GM18907 (cell line): ENCODE data around the gene TTC16.

Source experiments
- ATAC-seq: cut with Tn5 transposase; IDR thresholded peaks from one replicate; pipeline ENCODE4 v1.9.1; 2021; ENCODE audit warnings: mild to moderate bottlenecking, moderate library complexity; ENCODE audit not compliant: unreplicated experiment

TTC16 gene

DNA sequence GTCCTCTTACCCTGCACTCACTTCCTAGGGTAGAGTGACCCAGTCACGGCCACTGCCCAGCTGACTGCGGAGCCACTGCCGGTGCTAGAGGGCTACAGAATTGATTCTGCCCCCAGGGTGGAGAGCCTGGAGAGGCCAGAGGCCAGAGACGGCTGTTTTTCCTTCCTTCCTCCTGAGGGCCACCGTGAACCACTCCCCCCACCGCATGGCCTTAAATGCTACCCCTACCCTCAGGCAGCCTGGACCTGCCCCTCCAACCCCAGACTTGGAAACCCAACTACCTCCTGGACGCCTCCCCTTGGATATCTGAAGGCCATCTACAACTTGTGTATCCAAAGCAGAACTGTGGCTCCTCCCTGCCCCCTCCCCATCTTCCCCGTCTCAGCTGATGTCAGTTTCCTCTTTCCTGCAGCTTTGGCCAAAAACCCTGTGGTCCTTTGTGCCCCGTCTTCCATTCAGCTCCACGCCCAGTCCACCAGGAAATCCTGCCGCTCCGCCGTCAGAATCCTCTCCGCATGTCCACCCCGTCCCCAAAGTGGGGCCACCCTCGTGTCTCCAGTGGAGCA is 46.3 kb downstream of the TTC16 start:
- ATAC-seq: no peak

DNA sequence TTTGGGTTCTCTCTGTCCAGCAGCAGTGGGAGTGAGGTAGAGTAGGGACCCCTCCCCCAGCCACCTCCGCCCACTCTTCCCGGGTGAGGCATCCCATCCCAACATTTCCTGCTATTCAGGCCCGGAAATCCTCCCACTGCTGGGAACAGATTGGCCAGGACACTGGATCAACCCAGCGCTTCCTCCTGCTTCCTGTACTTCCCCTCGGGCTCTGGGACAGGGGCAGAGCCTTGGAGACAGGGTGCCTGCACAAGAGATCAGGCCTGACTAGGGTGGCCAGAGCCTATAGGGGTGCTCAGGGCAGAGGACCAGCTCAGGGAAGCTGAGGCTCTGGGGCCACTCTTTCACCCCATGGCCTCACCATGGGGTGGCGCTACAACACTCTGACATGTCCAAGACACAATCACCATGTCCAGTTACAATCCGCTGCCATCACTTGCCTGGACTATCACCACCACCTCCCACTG is 48.1 kb downstream of the TTC16 start:
- ATAC-seq: no peak

DNA sequence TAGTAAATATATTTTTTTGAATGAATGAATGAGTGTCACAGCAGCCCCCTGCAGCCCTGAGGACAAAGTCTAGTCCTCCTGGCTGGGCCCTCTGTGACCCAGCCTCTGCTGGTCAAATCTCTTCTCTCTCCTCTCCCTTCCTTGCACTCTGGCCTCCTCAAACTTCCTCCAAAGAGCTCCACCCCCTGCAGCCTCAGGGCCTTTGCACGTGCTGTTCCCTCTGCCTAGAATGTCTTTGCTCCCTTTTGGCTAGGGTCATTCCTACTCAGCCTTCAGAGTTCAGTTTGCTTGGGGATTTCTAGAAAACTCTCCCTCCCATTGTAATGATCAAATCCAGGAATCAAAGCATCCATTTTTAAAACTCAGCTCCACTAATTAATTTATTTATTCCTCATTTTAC is 49.5 kb downstream of the TTC16 start:
- ATAC-seq: no peak

DNA sequence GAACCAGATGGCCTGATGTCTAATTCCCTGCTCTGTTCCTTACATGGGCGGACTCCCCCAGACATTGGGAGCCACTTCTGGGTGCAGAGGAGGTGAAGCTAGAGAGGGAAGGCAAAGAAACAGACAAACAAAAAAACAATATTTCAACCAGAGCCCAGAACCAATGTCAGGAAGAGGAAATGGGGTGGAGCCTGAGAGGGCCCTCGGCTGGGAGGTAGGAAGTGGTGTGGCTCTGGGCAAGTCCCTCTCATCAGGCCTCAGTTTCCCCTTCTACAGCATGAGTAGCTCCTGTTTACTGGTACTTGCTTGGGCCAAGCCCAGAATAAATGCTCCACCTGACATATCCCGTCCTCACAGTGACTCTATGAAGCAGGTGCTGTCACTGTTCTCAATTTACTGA is 51.5 kb downstream of the TTC16 start:
- ATAC-seq: no peak

DNA sequence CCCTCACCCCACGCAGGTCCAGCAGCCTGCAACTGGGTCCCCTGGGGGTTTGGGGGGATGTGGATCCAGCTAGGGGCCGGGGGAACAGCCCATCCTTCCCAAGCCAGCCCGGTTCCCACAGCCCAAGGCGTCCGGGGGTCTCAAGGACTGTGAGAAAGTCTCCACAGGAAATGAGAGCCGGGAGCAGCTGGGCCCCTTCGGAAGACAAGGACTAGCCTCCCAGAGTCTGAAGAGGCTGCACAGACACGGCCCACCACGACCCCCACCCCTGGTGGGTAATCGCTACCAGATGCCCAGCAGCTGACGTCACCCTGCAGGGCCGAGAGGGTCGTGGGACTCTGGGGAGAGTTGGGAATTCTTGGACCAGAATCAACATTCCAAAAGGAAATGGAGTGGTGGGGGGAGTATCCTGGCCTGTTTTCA is 52.0 kb downstream of the TTC16 start:
- ATAC-seq: no peak

DNA sequence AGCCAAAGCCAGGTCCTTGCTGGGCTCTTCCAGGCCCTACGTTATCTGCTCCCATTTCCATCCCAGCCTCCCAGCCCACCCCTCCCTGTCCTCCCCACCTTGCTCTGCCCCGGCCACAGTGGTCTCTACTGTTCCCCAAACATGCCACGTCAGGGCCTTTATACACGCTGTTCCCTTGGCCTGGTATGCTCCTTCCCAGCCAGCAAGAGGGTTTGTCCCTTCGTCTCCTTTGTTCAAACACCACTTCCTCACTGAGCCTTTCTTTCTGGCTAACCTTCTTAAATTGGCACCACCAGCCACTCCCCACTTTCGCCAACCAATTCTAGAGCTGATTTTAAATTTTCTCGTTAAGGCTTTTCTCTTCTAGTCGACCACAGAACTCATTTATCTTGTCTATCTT is 52.8 kb downstream of the TTC16 start:
- ATAC-seq: no peak

DNA sequence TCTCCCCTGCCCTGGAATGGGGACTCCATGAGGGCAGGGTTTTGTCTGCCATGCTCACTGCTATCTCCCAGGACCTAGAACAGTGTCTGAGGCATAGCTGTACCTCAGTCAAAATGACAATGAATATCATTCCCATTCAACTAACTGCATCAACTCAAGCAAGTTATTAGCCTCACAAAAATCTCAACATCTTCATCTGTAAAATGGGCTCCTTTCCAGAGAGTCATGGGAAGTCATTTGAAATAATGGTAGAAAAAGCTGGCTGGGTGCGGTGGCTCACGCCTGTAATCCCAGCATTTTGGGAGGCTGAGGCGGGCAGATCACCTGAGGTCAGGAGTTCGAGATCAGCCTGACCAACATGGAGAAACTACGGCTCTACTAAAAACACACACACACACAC is 53.2 kb downstream of the TTC16 start:
- ATAC-seq: no peak

DNA sequence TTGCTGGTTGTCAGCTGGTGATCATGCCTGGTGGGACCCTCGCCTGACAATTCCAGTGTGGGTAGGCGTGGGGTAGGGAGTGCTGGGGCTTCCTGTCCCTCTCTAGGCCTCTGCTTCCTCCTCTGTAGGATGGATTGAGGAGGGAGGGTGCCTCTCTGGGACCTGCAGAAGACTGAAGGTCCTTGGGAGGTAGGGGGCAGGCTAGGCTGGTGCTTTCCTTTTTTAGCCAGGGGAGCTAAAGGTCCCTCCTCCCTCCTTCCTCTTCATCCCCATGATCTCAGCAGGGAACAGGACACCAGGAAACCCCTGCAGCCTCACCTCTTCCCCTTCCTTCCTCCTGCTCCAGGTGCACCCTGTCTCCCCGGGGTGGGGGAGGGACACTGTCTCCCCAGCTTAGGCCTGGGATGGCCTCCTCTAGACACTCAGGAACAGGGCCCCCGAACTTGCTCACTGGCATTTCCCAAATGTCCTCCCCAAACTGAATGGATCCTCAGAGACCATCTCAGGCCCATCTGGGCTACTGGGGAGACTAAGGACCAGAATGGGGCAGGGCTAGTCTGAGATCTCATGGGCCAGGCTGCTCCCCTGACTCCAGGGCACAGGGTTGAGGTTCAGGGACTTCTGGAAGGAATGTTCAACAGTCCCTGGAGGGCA is 54.2 kb downstream of the TTC16 start:
- no peak for ATAC-seq

DNA sequence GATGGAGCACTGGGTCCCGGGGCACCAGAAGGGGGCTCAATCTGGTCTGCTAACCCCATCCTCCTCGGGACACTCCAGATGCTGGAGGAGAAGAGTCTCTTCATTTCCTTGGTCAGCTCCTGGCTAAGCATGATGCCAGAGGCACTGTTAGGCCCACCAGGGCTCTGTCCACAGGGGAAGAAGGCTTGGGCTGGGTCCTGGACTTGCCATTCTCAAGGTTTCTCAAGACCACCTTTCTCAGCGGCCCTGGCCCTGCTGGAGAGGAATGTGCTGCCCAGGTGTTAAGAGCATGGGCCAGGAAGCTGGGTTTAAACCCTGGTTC is 54.7 kb downstream of the TTC16 start:
- no peak for ATAC-seq

DNA sequence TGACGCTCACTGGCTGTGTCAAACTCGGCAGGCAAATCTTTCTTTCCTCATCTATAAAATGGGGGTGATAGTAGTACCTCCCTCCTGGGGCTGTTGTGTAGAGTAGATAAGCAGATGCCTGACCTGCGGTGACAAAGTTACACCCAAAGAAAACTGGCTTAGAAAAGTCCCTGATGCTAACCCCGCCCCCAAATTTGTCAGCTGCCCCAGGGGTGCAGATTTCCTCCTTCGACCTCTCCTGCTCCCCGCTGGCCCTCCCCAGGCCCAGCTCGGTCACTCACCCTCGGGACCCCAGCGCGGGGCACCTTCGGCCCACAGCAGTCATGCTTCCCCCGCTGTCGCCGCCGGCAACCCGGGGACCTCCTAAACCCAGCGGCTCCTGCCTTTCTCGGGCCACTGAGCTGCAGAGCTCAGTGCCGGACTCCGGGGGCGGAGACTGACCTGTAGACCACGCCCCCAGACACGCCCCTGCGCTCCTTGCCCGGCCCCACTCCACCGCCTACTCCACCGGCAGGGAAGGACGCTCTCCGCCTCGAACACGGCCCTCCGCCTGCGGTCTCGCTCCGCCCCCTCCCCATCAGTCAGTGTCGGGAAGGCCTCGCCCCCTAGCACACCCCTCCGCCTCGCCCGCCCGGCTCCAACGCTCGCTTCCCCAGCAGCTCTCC is 55.2 kb downstream of the TTC16 start:
- peak; percentile 83 for ATAC-seq

DNA sequence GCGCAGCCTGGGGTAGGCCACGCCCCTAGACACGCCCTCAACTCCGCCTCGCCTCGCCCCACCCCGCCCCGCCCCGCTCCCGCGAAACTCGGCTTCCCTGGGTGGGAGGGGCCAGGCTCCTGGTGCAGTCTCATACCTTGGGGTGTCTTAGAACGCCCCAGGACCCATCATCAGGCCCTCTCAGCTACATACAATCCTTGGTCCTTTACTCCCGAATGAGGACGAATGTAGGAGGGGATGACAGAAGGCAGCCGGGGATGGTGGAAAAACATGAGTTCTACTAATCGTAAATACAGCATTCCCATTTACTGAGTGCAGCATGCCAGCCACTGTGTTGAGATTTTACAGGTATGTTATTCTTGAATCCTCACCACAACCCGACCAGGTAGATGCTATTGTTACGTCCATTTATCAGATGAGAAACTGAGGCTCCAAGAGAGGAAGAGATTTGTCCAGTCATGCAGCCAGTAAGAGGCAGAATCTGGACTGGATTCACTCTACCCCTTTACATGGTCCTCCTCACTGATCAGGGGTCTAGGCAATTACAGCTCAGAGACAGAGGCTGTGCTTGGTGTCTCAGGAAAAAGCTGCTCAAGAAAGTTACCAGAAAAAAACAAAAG is 55.8 kb downstream of the TTC16 start:
- no peak for ATAC-seq

DNA sequence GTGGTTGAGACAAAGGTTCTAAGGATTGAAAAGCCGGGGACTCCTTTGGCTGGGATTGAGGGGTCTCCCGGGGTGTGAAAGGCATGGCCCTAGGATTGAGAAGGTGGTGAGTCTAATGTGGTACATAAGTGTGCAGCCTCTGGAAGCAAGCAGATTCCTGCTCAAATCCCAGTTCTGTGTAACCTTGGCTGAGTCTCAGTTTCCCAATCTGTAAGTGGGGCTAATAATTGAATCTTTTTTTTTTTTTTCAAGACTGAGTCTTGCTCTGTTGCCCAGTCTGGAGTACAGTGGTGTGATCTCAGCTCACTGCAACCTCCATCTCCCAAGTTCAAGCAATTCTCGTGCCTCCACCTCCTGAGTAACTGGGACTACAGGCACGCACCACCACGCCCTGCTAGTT is 56.7 kb downstream of the TTC16 start:
- no peak for ATAC-seq

DNA sequence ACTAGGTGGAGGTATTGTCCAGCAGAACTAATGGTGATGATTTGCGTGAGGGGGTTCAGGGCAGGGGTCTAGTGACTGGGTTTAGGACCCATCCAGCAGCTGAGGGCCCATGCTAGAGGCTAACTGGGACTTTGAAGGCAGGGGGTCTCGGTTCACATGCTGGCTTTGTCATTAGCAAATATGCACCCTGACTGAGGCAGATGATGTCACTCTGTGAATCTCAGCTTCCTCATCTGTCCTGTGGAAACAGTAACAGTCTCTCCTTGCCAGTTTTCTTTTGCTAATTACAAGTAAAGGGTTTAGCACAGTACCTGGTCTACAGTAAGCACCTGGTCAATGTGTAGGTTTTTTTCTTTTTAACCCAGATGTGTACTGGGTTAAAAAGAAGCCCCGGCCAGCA is 57.4 kb downstream of the TTC16 start:
- no peak for ATAC-seq

DNA sequence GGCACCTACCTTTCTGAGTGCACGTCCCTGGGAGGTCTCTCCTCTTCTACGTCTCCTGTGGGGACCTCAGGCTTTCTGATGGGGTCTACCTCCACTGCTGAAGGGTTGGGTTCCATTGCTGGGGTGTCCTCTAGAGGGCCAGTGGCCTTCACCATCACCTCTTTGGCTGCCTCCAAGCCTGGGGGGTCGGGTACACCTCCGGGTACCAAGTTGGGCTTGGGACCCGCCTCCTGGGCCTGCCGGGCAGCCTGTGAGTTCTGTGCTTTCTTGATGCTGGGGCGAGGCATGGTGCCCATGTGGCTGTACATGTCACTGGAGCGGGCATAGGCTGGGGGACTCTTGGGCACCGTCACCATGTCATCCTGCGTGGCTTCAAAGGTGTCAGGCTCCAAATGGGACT is 58.1 kb downstream of the TTC16 start:
- no peak for ATAC-seq

DNA sequence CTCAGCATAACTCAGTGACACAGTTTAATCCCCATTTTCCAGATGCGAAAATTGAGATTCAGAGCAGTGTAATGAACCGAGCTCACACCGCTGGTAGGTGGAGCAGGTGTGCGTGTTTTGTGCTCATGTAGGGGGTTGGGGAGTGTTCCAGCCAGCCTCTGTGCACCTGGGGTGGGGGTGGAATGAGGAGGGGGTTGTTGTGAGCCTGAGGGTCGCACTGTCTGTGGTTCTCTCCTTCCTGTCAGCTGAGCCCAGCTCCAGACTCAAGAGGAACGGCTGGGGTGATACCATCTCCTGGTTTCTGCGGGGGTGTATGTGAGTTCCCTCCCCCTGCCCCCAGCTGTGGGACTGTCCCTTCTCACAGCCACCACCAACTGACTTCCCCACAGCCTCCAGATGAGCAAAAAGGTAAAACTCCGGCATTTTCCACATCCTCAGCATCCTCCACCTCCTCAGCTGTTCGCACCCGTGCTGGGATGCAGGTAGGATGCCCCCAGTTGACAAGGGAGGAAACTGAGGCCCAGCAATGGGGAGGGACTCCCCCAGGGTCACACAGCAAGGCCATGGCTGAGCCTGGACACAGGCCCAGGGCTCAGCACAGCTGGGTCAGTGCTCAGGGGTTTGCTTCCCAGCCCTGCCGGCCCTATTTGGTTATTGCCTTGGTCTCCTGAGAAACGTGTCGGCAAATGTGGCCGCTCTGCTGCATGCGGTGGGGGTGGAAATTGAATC is 60.5 kb downstream of the TTC16 start:
- ATAC-seq: peak; percentile 34

DNA sequence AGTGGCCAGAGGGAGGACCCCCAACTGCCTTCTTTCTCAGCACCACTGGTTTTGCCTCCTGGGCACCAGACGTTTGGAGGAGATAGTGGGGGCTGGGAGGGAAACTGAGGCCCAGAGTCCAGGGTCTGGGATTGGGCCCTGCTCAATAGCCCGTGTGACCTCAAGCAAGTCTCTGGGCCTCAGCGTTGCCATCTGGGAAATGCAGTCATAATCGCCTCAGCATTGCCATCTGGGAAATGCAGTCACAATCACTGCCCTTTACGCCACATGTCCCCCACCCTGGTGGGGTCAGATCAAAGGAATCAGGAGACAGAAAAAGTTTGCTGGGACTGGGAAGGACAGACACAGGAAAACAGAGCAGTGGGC is 61.0 kb downstream of the TTC16 start:
- ATAC-seq: no peak

DNA sequence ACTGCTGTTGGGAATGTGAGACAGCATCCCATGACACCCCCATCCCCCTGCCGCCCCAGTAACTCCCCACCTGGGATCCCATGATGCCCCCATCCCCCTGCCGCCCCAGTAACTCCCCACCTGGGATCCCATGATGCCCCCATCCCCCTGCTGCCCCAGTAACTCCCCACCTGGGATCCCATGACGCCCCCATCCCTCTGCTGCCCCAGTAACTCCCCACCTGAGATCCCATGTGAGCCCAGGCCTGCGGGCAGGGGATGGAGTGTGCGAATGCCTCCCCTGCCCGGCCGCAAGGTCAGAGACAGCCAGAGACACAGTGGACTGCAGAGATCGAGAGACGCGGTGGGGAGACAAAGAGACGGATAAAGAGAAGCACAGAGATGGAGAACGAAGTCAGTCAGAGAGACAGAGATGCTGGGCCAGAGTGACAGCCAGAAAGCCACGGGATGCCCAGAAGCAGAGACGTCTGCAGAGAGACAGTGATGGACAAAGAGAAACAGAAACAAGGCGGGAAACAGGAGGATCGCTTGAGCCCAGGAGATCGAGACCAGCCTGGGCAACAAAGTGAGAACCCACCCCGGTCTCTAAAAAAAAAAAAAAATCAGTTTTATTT is 61.6 kb downstream of the TTC16 start:
- ATAC-seq: no peak

DNA sequence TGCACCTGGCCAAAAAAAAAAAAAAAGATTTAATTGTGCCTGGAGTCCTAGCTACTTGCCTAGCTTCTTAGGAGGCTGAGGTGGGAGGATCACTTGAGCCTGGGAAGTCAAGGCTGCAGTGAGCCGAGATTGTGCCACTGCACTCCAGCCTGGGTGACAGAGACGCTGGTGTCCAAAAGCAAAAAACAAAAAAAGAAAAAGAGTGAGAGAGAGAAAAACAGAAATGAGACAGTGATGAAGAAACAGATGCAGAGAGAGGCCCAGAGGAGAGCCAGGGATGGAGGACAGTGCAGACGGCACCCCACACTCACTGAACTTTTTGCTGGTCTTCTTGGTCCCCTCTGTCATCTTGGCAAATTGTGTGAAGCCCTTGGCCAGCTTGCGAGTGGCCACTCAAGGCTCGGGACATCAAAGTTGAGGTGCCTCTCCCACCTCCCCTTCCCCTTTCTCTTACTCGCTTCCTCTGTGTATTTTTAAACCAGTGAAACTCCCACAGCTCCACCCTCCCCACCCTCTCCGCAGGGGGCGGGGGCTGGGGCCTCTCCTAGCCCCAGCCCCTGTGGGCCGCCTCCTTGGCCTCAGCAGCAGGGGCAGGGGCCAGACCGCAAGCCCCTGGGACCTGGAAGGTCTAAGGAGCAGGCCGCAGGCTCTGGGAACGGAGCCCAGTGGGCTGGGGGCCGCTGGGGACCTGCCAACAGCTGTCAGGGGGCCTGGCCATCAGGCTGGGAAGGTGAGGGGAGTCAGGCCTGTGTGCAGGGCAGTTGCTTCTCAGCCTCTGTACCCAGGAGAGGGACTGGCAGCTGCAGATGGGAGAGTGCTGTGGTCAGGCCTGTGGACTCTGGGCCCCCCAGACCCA is 62.6 kb downstream of the TTC16 start, which contains the start of gene SH2D3C:
Gene SH2D3C, minus strand, starts transcription at position 387 of the 856 bp plus-strand sequence. Its CDS starts 39 bp downstream, at position 348.
- ATAC-seq: peak; percentile 36

DNA sequence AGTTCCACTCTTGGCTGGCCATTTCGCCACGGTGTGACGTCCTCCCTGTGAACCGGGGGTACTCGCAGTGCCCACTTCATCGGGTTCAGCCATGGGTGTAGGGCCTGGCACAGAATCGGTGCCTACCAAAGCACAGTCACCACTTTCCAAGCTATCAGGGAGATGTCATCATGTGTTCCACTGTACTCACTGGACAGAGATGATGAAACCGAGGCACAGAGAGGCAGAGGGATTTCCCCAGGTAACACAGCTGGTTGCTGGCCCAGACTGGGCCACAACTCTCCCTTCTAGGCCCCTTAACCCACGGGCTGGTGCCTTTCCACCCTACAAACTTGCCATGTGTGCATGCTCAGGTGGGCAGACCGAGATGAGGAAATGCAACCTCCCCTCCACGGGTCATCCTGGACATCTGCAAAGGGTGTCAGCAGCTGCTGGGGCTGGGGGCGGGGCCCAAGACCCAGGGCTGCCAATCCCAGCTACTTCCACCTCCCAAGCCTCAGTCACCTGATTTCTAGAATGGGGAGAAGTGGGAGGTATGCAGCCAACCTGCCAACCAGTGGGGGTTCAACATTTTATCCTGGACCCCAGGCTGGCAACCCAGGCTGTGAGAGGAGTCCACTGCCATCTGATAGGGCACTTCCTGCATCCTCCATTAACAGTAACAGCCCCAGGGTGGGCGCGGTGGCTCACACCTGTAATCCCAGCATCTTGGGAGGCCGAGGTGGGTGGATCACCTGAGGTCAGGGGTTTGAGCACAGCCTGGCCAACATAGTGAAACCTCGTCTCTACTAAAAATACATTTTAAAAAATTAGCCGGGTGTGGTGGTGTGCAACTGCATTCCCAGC is 63.5 kb downstream of the TTC16 start:
- peak; percentile 43 for ATAC-seq
